H1 (cell line): ENCODE measurements around the gene TNIK. TPM values are rescaled to one million over a fixed set of nuclear protein-coding genes. Genes with fewer than 3 reads are reported as not detected.

Source experiments
- EZH2 ChIP-seq: fragments of 200-600 bp; sonication (generic); IDR thresholded peaks from 2 replicates; pipeline ENCODE4 v1.7.1; 2012; ENCODE audit warnings: low read depth, mild to moderate bottlenecking, moderate library complexity, low read length, inconsistent platforms; ENCODE audit not compliant: severe bottlenecking
- JUND ChIP-seq: IDR thresholded peaks from 2 replicates; pipeline ENCODE4 v1.6.1; 2011; ENCODE audit warnings: mild to moderate bottlenecking, improper control_type of control experiment, low read length
- KDM1A ChIP-seq: fragments of 200-600, 300-600 bp; sonication (generic); IDR thresholded peaks from 2 replicates; pipeline ENCODE4 v1.7.1; 2016; ENCODE audit warnings: mild to moderate bottlenecking, low read length, borderline replicate concordance
- KDM5A ChIP-seq: fragments of 200-600 bp; IDR thresholded peaks from 2 replicates; pipeline ENCODE4 v1.7.1; 2012; ENCODE audit warnings: mild to moderate bottlenecking, low read length, inconsistent platforms, mixed read lengths
- RBBP5 ChIP-seq: IDR thresholded peaks from 2 replicates; pipeline ENCODE4 v1.7.1; 2012; ENCODE audit warnings: low read depth, mild to moderate bottlenecking, inconsistent platforms, low read length, moderate library complexity, borderline replicate concordance
- TAF1 ChIP-seq: IDR thresholded peaks from 2 replicates; pipeline ENCODE4 v1.6.1; 2011; ENCODE audit warnings: mild to moderate bottlenecking, low read depth, low read length
- polyA plus RNA-seq, 7 experiments: library from polyadenylated mRNA; depleted of rRNA in 3 of 7; stranded (reverse) in 5 of 7; unstranded in 2 of 7; fragments of >200 nt in 5 of 7; fragments of 200-250 nt in 2 of 7; gene quantifications; 1 replicate in 5 of 7; 2 replicates in 1 of 7; 4 replicates in 1 of 7; pipeline versions ENCODE4 v1.2.1 to v1.2.3, GENCODE V29; 2011 to 2013; ENCODE audit warnings: missing spikeins in 2 of 7, mixed read lengths in 2 of 7
- total RNA-seq: library from RNA; stranded (reverse); fragmentation: NEBNext Ultra II Directional; extraction: Animal tissue kit (Norgen Biotek cat#: 25700); gene quantifications from 2 replicates; pipeline ENCODE4 v1.2.1, GENCODE V29; 2021
- TF ChIP-seq, protein P1 (sequence below): fragments of 300-600 bp; sonication (generic); IDR thresholded peaks from 2 replicates; pipeline ENCODE4 v1.7.1; 2012; ENCODE audit warnings: low read length, moderate library complexity, mild to moderate bottlenecking, inconsistent platforms; ENCODE audit not compliant: insufficient replicate concordance
- TF ChIP-seq, protein P2 (sequence below): IDR thresholded peaks from 2 replicates; pipeline ENCODE4 v1.6.1; 2012; ENCODE audit warnings: inconsistent platforms
- TF ChIP-seq, protein P3 (sequence below): IDR thresholded peaks from 2 replicates; pipeline ENCODE4 v1.6.1; 2012; ENCODE audit warnings: low read length, inconsistent platforms

The TNIK gene
- total and polyA plus RNA-seq, 2 of the 8 experiments (the other 6 are each of a cell fraction or from before 2014, with no cell fraction given) = 7.4 to 42.0 TPM

- TF ChIP-seq, protein P1, sequence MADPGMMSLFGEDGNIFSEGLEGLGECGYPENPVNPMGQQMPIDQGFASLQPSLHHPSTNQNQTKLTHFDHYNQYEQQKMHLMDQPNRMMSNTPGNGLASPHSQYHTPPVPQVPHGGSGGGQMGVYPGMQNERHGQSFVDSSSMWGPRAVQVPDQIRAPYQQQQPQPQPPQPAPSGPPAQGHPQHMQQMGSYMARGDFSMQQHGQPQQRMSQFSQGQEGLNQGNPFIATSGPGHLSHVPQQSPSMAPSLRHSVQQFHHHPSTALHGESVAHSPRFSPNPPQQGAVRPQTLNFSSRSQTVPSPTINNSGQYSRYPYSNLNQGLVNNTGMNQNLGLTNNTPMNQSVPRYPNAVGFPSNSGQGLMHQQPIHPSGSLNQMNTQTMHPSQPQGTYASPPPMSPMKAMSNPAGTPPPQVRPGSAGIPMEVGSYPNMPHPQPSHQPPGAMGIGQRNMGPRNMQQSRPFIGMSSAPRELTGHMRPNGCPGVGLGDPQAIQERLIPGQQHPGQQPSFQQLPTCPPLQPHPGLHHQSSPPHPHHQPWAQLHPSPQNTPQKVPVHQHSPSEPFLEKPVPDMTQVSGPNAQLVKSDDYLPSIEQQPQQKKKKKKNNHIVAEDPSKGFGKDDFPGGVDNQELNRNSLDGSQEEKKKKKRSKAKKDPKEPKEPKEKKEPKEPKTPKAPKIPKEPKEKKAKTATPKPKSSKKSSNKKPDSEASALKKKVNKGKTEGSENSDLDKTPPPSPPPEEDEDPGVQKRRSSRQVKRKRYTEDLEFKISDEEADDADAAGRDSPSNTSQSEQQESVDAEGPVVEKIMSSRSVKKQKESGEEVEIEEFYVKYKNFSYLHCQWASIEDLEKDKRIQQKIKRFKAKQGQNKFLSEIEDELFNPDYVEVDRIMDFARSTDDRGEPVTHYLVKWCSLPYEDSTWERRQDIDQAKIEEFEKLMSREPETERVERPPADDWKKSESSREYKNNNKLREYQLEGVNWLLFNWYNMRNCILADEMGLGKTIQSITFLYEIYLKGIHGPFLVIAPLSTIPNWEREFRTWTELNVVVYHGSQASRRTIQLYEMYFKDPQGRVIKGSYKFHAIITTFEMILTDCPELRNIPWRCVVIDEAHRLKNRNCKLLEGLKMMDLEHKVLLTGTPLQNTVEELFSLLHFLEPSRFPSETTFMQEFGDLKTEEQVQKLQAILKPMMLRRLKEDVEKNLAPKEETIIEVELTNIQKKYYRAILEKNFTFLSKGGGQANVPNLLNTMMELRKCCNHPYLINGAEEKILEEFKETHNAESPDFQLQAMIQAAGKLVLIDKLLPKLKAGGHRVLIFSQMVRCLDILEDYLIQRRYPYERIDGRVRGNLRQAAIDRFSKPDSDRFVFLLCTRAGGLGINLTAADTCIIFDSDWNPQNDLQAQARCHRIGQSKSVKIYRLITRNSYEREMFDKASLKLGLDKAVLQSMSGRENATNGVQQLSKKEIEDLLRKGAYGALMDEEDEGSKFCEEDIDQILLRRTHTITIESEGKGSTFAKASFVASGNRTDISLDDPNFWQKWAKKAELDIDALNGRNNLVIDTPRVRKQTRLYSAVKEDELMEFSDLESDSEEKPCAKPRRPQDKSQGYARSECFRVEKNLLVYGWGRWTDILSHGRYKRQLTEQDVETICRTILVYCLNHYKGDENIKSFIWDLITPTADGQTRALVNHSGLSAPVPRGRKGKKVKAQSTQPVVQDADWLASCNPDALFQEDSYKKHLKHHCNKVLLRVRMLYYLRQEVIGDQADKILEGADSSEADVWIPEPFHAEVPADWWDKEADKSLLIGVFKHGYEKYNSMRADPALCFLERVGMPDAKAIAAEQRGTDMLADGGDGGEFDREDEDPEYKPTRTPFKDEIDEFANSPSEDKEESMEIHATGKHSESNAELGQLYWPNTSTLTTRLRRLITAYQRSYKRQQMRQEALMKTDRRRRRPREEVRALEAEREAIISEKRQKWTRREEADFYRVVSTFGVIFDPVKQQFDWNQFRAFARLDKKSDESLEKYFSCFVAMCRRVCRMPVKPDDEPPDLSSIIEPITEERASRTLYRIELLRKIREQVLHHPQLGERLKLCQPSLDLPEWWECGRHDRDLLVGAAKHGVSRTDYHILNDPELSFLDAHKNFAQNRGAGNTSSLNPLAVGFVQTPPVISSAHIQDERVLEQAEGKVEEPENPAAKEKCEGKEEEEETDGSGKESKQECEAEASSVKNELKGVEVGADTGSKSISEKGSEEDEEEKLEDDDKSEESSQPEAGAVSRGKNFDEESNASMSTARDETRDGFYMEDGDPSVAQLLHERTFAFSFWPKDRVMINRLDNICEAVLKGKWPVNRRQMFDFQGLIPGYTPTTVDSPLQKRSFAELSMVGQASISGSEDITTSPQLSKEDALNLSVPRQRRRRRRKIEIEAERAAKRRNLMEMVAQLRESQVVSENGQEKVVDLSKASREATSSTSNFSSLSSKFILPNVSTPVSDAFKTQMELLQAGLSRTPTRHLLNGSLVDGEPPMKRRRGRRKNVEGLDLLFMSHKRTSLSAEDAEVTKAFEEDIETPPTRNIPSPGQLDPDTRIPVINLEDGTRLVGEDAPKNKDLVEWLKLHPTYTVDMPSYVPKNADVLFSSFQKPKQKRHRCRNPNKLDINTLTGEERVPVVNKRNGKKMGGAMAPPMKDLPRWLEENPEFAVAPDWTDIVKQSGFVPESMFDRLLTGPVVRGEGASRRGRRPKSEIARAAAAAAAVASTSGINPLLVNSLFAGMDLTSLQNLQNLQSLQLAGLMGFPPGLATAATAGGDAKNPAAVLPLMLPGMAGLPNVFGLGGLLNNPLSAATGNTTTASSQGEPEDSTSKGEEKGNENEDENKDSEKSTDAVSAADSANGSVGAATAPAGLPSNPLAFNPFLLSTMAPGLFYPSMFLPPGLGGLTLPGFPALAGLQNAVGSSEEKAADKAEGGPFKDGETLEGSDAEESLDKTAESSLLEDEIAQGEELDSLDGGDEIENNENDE = no peak
- TF ChIP-seq, protein P2, sequence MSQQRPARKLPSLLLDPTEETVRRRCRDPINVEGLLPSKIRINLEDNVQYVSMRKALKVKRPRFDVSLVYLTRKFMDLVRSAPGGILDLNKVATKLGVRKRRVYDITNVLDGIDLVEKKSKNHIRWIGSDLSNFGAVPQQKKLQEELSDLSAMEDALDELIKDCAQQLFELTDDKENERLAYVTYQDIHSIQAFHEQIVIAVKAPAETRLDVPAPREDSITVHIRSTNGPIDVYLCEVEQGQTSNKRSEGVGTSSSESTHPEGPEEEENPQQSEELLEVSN = no peak
- TF ChIP-seq JUND (no peak), KDM1A (no peak), RBBP5 (no peak), KDM5A (no peak), EZH2 (no peak), TAF1 (no peak)
- TF ChIP-seq, protein P3, sequence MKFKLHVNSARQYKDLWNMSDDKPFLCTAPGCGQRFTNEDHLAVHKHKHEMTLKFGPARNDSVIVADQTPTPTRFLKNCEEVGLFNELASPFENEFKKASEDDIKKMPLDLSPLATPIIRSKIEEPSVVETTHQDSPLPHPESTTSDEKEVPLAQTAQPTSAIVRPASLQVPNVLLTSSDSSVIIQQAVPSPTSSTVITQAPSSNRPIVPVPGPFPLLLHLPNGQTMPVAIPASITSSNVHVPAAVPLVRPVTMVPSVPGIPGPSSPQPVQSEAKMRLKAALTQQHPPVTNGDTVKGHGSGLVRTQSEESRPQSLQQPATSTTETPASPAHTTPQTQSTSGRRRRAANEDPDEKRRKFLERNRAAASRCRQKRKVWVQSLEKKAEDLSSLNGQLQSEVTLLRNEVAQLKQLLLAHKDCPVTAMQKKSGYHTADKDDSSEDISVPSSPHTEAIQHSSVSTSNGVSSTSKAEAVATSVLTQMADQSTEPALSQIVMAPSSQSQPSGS = no peak
These were observed 47.7 kb downstream of the TNIK start (continued) for GRCh38 chr3:171412473-171412872.
